HAP-1 (cell line): Measurements from ENCODE around the gene TBATA.

Source experiments
- DNase-seq, 2 experiments: peaks; one replicate each; pipeline ENCODE4 v3.0.0-alpha.2; 2016 to 2020; ENCODE audit warnings: low spot score in 2 of 2
- H3K27me3 ChIP-seq: fragments of 250-450 bp; sonication (Bioruptor Pico); 2 replicates; pipeline ENCODE4 v1.5.1; 2020; ENCODE audit warnings: low read depth, mild to moderate bottlenecking, moderate library complexity
- H3K36me3 ChIP-seq: fragments of 250-450 bp; sonication (Bioruptor Pico); replicated peaks from 2 replicates; pipeline ENCODE4 v1.5.1; 2020; ENCODE audit warnings: mild to moderate bottlenecking
- H3K4me1 ChIP-seq: fragments of 250-450 bp; sonication (Bioruptor Pico); 2 replicates; pipeline ENCODE4 v1.5.1; 2020; ENCODE audit warnings: mild to moderate bottlenecking
- H3K4me3 ChIP-seq: fragments of 250-450 bp; sonication (Bioruptor Pico); 2 replicates; pipeline ENCODE4 v1.5.1; 2020; ENCODE audit warnings: mild to moderate bottlenecking, moderate library complexity
- H3K9me3 ChIP-seq: fragments of 250-450 bp; sonication (Bioruptor Pico); 2 replicates; pipeline ENCODE4 v1.5.1; 2020; ENCODE audit warnings: mild to moderate bottlenecking, moderate library complexity
- in situ Hi-C: fragments of 300-500 bp; cut with MboI; formaldehyde crosslinking; loops from 3 replicates; pipeline ENCODE4 v1.14.3; 2020; ENCODE audit warnings: low sequenced_read_pairs, inconsistent platforms, mixed read lengths

The TBATA gene, protein sequence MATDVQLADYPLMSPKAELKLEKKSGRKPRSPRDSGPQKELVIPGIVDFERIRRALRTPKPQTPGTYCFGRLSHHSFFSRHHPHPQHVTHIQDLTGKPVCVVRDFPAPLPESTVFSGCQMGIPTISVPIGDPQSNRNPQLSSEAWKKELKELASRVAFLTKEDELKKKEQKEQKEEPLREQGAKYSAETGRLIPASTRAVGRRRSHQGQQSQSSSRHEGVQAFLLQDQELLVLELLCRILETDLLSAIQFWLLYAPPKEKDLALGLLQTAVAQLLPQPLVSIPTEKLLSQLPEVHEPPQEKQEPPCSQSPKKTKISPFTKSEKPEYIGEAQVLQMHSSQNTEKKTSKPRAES

GRCh38 chr10:70785190-70785589 lies at the start of gene TBATA:
Gene TBATA (minus strand): TSS chr10:70785377. CDS start chr10:70783379, 1,998 bp downstream.
- Histone ChIP-seq H3K4me1 (no peaks in the 10 kb centered on the region), H3K9me3 (no peaks in the 10 kb centered on the region), H3K36me3 (no peaks in the 10 kb centered on the region), H3K27me3 (peaks cover 6% of the 10 kb centered on the region; the same call in 1 of the 2 replicates), H3K4me3 (no peak within 1 kb of the TSS)
- in situ Hi-C loops, result no loop called here
- DNase-seq, result no peak

DNA sequence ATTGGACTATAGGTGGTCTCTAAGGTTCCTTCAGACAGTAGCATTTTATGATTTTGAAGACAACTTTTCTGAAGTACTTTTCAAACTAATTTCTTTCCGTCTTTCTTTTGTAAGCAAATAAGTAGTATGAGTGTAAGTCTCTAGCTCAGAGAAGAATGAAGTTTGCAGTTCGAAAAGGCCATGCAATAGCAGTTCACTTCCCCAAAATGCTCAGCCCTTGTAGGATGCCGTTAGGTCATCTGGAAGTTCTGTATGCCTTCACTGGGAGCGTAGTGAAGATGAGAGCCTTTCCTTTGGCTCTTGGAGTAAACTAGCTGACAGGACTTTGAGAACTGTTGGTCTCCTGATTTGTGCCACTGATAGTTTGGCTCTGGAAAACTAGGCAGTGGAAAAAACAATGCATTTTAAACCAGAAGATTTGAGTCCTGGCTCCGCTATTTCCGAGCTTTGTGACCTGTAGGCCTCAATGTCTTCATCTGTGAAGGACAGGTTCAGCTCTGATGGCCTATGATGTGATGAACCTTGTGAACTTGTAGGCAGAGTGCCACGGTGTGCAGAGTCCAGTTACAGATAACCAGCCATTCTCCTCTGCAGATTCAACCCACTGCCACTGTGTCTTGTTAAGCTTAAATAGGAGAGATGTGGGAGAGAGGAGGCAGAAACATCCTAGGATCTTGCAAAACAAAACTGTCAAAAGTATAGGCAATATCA lies 49.4 kb upstream of the TBATA start:
- no peaks in the 10 kb centered on the region for H3K27me3 ChIP-seq
- in situ Hi-C loops, result no loop called here
- no peaks in the 10 kb centered on the region; the same call in none of the 2 replicates for H3K36me3 ChIP-seq
- no peaks in the 10 kb centered on the region for H3K4me1 ChIP-seq
- no peaks in the 10 kb centered on the region for H3K9me3 ChIP-seq
- no peak overlapping the region for H3K4me3 ChIP-seq
- DNase-seq, result no peak

- H3K27me3 ChIP-seq, result no peaks in the 10 kb centered on the region
- no peaks in the 10 kb centered on the region for H3K9me3 ChIP-seq
- no peaks in the 10 kb centered on the region; the same call in none of the 2 replicates for H3K36me3 ChIP-seq
- H3K4me3 ChIP-seq, result no peak overlapping the region
- no peak for DNase-seq
- H3K4me1 ChIP-seq, result no peaks in the 10 kb centered on the region
- in situ Hi-C loops, result no loop called here
Observed at GRCh38 chr10:70834021-70834420, 48.8 kb upstream of the TBATA start.

GRCh38 chr10:70833601-70834000 lies 48.4 kb upstream of the TBATA start:
- H3K9me3 ChIP-seq, result no peaks in the 10 kb centered on the region
- no peaks in the 10 kb centered on the region for H3K27me3 ChIP-seq
- no peaks in the 10 kb centered on the region for H3K4me1 ChIP-seq
- DNase-seq, result no peak
- H3K36me3 ChIP-seq, result no peaks in the 10 kb centered on the region; the same call in none of the 2 replicates
- H3K4me3 ChIP-seq, result no peak overlapping the region
- in situ Hi-C loops, result no loop called here

DNA sequence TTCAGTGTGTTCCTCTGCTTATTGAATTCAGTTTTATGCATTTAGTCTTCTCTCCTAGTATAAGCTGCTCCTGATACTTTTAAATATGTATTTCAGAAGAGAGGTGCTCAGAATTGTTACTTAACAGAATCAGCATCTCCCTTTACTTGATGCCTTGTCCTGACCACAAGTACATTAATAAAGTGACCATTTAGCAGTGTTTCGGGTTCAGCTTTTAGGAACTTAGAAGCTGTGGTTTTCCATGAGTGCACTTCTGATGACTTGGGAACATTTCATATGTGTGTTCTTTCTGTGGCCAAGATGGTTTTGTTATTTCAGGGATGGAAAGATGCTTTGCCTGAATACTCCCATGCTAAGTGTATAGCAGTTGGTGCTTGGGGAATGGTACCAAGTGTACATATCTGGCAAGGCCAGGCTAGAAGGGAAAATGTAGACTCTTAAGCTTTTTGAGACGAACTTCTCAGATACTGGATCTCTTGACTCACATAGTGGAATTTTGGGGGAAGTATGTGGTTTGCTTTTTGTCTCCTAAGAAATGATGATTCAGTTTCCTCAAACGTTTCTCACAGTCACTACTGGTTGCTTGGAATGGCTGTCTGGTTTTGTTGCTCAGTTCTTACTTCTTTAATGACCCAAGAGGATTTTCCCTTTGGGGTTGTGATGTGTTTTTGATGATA lies 47.8 kb upstream of the TBATA start:
- H3K4me3 ChIP-seq, result no peak overlapping the region
- no peaks in the 10 kb centered on the region for H3K9me3 ChIP-seq
- no peaks in the 10 kb centered on the region for H3K27me3 ChIP-seq
- H3K4me1 ChIP-seq, result no peaks in the 10 kb centered on the region
- in situ Hi-C loops, result no loop called here
- no peaks in the 10 kb centered on the region; the same call in none of the 2 replicates for H3K36me3 ChIP-seq
- no peak for DNase-seq

DNA sequence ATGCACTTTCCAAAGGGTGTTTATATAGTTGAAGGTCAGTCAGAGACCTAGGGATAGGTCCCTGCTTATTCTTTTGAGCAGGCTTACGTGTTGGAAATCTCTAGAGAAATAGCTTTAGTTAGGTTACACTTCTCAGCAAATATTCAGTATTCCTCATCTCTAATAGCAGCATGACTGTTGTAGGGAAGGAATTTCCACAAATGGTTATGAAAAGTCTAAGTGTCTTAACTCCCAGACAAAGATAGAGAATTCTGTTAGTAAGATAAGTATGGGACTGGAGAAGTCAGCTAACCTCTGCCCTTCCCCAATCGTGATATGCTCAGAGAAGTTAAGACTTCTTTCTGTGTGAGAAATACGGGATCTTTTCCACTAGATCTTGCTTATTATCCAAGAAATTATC lies 47.0 kb upstream of the TBATA start:
- Histone ChIP-seq H3K27me3 (no peaks in the 10 kb centered on the region), H3K9me3 (no peaks in the 10 kb centered on the region), H3K36me3 (no peaks in the 10 kb centered on the region; the same call in none of the 2 replicates), H3K4me1 (no peaks in the 10 kb centered on the region), H3K4me3 (no peak overlapping the region)
- in situ Hi-C loops, result no loop called here
- no peak for DNase-seq

DNA sequence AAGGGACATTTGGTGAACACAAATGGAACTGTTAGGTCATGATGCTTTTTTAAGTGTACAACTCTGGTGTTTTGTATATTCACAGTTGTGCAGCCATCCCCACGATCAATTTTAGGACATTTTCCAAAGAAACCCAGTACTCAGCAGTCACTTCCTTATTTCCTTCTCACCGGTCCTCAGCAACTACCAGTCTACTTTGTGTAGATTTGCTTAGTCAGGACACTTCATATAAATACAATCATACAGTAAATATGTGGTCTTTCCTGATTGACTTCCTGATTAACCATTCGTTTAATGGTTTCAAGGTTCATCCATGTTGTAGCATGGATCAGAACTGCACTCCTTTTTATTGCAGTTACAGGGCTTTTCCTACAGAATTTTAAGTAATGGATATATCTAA lies 45.0 kb upstream of the TBATA start:
- Histone ChIP-seq H3K9me3 (no peaks in the 10 kb centered on the region), H3K4me1 (no peaks in the 10 kb centered on the region), H3K36me3 (peaks cover 5% of the 10 kb centered on the region), H3K4me3 (no peak overlapping the region), H3K27me3 (no peaks in the 10 kb centered on the region)
- DNase-seq, result no peak
- in situ Hi-C loops, result no loop called here

DNA sequence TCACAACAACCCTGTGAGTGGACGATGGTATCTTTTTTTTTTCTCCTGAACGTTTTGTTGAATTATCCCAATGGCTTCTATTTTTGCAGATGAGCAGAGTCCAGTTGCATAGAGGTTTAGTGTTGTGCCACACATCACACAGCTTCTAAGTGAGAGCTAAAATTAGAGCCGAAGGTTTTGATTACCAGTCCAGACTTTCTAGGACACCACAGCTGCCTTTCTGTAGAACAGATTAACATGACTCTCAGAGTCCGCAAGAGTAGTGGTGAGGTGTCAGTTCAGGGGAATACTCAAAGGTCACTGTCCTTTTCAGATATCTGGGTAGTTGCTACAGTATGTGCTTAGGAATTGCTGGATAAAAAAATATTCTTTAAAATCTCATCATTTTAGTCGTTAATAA lies 44.4 kb upstream of the TBATA start:
- no peak for DNase-seq
- no peak overlapping the region for H3K4me3 ChIP-seq
- no peaks in the 10 kb centered on the region for H3K4me1 ChIP-seq
- H3K9me3 ChIP-seq, result no peaks in the 10 kb centered on the region
- in situ Hi-C loops, result no loop called here
- no peaks in the 10 kb centered on the region for H3K27me3 ChIP-seq
- H3K36me3 ChIP-seq, result peaks cover 5% of the 10 kb centered on the region

DNA sequence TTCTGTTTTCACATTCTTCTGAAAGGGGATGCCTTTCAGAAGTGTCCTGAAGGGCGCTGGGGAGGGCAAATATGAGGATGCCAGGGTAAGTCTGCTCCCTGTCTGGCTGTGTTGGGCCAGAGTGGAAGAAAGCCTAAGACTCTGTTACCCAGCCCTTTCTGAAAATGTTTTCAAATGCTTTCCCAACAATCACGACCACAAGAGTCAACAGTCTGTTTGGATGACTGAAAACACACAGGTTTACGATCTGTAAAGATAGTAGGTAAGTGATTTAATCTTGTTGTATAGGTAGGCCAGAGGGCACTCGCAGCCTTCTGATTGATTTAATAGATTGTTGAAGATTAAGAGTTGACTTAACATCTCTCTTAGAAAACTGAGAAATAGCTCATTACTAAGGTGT lies 43.7 kb upstream of the TBATA start:
- DNase-seq, result no peak
- H3K36me3 ChIP-seq, result peaks cover 5% of the 10 kb centered on the region
- no peak overlapping the region for H3K4me3 ChIP-seq
- H3K27me3 ChIP-seq, result no peaks in the 10 kb centered on the region
- no peaks in the 10 kb centered on the region for H3K9me3 ChIP-seq
- peaks cover 4% of the 10 kb centered on the region; the same call in 1 of the 2 replicates for H3K4me1 ChIP-seq
- in situ Hi-C loops, result no loop called here

- H3K9me3 ChIP-seq, result no peaks in the 10 kb centered on the region
- in situ Hi-C loops, result no loop called here
- DNase-seq, result no peak
Observed at GRCh38 chr10:70827086-70827757, 42.0 kb upstream of the TBATA start.

GRCh38 chr10:70822076-70822820 lies 37.1 kb upstream of the TBATA start:
- peaks cover 34% of the 10 kb centered on the region for H3K36me3 ChIP-seq
- in situ Hi-C loops, result no loop called here
- H3K9me3 ChIP-seq, result no peaks in the 10 kb centered on the region
- no peak overlapping the region for H3K4me3 ChIP-seq
- no peak for DNase-seq
- no peaks in the 10 kb centered on the region for H3K27me3 ChIP-seq
- peaks cover 10% of the 10 kb centered on the region; the same call in 1 of the 2 replicates for H3K4me1 ChIP-seq

More at GRCh38 chr10:70827086-70827757, 42.0 kb upstream of the TBATA start:
- peaks cover 4% of the 10 kb centered on the region; the same call in 1 of the 2 replicates for H3K4me1 ChIP-seq
- H3K27me3 ChIP-seq, result no peaks in the 10 kb centered on the region
- H3K36me3 ChIP-seq, result peaks cover 8% of the 10 kb centered on the region
- no peak overlapping the region for H3K4me3 ChIP-seq

DNA sequence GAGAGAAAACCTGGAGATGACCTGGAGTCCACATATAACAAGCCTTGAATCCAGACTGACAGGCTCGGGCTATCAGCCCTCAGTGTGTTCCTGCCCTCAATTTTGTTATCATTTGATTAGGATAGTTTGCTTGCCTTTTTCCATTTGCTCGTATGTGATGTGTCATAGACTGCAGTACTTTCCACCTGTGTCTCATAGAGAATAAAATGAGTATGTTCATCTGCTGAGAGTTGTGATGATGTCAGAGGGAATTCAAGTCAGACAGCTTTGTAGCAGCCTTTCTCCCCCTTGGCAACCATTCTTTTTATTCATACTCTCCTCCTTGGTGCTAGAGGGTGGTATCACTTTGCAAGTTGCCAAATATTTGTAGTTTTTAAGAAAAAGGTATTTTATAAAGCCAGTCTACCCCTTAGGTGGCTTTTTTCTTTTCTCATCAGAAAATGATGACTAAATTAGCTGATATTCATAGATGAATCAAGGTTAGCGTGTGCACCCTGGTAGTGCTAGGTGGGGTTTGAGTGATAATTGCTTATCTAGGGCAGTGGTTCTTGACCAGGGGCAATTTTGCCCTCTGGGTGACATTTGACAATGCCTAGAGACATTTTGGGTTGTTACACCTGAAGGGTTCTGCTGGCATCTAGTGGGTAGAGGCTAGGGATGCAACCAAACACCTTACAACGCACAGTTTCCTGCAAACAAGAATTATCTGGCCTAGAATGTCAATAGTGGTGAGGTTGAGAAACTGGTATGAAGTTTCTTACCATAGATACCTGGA lies 36.0 kb upstream of the TBATA start:
- H3K9me3 ChIP-seq, result no peaks in the 10 kb centered on the region
- in situ Hi-C loops, result no loop called here
- peaks cover 39% of the 10 kb centered on the region for H3K36me3 ChIP-seq
- H3K4me3 ChIP-seq, result no peak overlapping the region
- H3K4me1 ChIP-seq, result peaks cover 16% of the 10 kb centered on the region; the same call in 1 of the 2 replicates
- no peak for DNase-seq
- H3K27me3 ChIP-seq, result no peaks in the 10 kb centered on the region
